Uterus (tissue), 2 donors: Measurements from ENCODE around the gene HEATR5A.

ENCODE experiments used
- CTCF ChIP-seq, 4 experiments: fragments of 200-600 bp in 2 of 4; fragments of 450-650 bp in 2 of 4; sonication (generic) in 2 of 4; IDR thresholded peaks; one replicate each; pipeline ENCODE4 v1.5.1; 2016 to 2019; ENCODE audit warnings: antibody characterized with exemption in 4 of 4, mild to moderate bottlenecking in 2 of 4, moderate library complexity in 1 of 4
- POLR2A ChIP-seq, 2 donors: fragments of 450-650 bp; IDR thresholded peaks; one replicate each; pipeline ENCODE4 v1.6.1; 2016; ENCODE audit warnings: antibody characterized with exemption in 2 of 2, mild to moderate bottlenecking in 1 of 2, moderate library complexity in 1 of 2

- no peak for TF ChIP-seq CTCF (IDR thresholded peaks at IDR 0.05)
- no peak for TF ChIP-seq POLR2A (IDR thresholded peaks at IDR 0.05)
Measured at GRCh38 chr14:31280871-31281220, 139.5 kb downstream of the HEATR5A start.
